Kidney epithelial cell (primary cell): ENCODE results near the gene NCKAP1. TPM values are rescaled to one million over a fixed set of nuclear protein-coding genes. Genes with fewer than 3 reads are reported as not detected.
"Not testable (repeated sequence)": the region's sequence is repeated elsewhere in the genome, so short reads cannot be mapped to it uniquely, and the experiment has no call there.

Experiments used
- DNase-seq: peaks from one replicate; pipeline ENCODE4 v3.0.0-alpha.2; 2010; ENCODE audit warnings: low read depth
- H3K27me3 ChIP-seq: 2 replicates; pipeline ENCODE4 v1.6.0; 2011; ENCODE audit warnings: low read length; ENCODE audit not compliant: control insufficient read depth, insufficient read depth
- H3K36me3 ChIP-seq: 2 replicates; pipeline ENCODE4 v1.5.1; 2011; ENCODE audit warnings: low read length; ENCODE audit not compliant: control insufficient read depth, insufficient read depth
- H3K4me3 ChIP-seq: 2 replicates; pipeline ENCODE4 v1.5.1; 2011; ENCODE audit warnings: low read depth, mild to moderate bottlenecking, control low read depth, low read length
- total RNA-seq: library from RNA; depleted of rRNA; stranded (reverse); fragments of >200 nt; gene quantifications from 2 replicates; pipeline ENCODE4 v1.2.3, GENCODE V29; 2015
- TF ChIP-seq, protein P1 (sequence below): IDR thresholded peaks from 2 replicates; pipeline ENCODE4 v1.5.1; 2011; ENCODE audit warnings: mild to moderate bottlenecking, moderate library complexity, low read length, control low read depth, inconsistent platforms; ENCODE audit not compliant: insufficient read depth, poor library complexity, severe bottlenecking

NCKAP1 gene
- total RNA-seq, 1 donor from 2014 or later = 189 TPM

GRCh38 chr2:183019718-183020442, 18.4 kb downstream of the NCKAP1 start:
- Histone ChIP-seq H3K4me3 (no peak overlapping the region), H3K27me3 (no peaks in the 10 kb centered on the region), H3K36me3 (no peaks in the 10 kb centered on the region)
- DNase-seq = no peak
- TF ChIP-seq, protein P1, sequence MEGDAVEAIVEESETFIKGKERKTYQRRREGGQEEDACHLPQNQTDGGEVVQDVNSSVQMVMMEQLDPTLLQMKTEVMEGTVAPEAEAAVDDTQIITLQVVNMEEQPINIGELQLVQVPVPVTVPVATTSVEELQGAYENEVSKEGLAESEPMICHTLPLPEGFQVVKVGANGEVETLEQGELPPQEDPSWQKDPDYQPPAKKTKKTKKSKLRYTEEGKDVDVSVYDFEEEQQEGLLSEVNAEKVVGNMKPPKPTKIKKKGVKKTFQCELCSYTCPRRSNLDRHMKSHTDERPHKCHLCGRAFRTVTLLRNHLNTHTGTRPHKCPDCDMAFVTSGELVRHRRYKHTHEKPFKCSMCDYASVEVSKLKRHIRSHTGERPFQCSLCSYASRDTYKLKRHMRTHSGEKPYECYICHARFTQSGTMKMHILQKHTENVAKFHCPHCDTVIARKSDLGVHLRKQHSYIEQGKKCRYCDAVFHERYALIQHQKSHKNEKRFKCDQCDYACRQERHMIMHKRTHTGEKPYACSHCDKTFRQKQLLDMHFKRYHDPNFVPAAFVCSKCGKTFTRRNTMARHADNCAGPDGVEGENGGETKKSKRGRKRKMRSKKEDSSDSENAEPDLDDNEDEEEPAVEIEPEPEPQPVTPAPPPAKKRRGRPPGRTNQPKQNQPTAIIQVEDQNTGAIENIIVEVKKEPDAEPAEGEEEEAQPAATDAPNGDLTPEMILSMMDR = no peak

GRCh38 chr2:183017845-183018244, 20.4 kb downstream of the NCKAP1 start:
- not testable (repeated sequence) for H3K36me3 ChIP-seq, H3K27me3 ChIP-seq, DNase-seq, H3K4me3 ChIP-seq

DNA sequence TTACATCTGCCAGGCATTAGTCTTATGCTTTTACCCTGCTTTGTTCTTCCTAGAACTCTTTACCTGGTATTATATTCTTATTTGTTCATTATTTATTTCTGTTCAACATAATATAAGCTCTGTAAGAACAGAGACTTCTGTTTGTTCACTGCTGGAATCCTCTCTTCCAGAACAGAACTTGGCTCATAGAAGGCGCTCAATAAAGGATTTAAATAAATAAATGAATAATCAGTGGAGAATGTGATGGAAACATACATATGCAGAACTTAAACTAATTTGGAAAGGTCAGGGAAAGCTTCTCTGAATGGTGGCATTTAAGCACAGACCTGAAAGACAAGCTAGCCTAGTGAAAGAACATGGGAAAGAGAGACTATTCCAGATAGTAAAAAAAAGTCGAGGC, 24.3 kb downstream of the NCKAP1 start:
- TF ChIP-seq, protein P1 = no peak
- no peak for DNase-seq
- Histone ChIP-seq H3K27me3 (no peaks in the 10 kb centered on the region), H3K4me3 (no peak overlapping the region), H3K36me3 (no peaks in the 10 kb centered on the region)

- TF ChIP-seq, protein P1 = no peak
- no peaks in the 10 kb centered on the region for H3K36me3 ChIP-seq
- H3K27me3 ChIP-seq = no peaks in the 10 kb centered on the region
- H3K4me3 ChIP-seq = no peak overlapping the region
- no peak for DNase-seq
Observed at GRCh38 chr2:183011743-183012142, 26.5 kb downstream of the NCKAP1 start.

DNA sequence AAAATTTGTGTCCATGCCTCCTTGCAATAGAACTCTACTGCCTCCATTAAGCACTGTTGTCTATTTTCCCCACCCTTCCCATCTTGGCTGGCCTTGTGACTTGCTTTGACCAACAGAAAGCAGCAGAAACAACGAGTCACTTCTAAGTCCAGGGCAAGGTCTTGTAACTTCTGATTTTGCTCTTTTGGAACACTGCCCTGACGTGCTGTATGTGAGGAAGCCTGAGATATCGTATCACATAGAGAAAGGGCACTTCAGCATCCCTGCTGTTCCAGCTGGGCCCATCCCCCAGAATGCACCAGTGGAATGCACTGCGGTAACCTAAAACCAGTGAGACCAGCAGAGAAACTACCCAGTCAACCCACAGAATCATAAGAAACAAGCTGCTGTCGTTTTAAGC, 28.1 kb downstream of the NCKAP1 start:
- no peaks in the 10 kb centered on the region for H3K36me3 ChIP-seq
- TF ChIP-seq, protein P1 = no peak
- no peaks in the 10 kb centered on the region for H3K27me3 ChIP-seq
- no peak for DNase-seq
- H3K4me3 ChIP-seq = no peak overlapping the region

- no peak for DNase-seq
- Histone ChIP-seq H3K27me3 (no peaks in the 10 kb centered on the region), H3K4me3 (no peak overlapping the region), H3K36me3 (no peaks in the 10 kb centered on the region)
- TF ChIP-seq, protein P1 = no peak
Observed at GRCh38 chr2:183009249-183009899, 28.9 kb downstream of the NCKAP1 start.
